A673 (cell line): Measurements from ENCODE around the gene NEDD4. TPM values are rescaled to one million over a fixed set of nuclear protein-coding genes. Genes with fewer than 3 reads are reported as not detected.

Experiments
- BruUV-seq: library from RNA; stranded (reverse); fragments of 400-500 nt; replicated peaks from 2 replicates; lab custom pipeline; 2021; lab: Mats Ljungman, UMichigan
- CTCF ChIA-PET: fragments of 300-600 bp; sonication (Branson Sonifier 250); formaldehyde crosslinking; loops from one replicate; lab custom pipeline; 2022; ENCODE audit warnings: antibody characterized with exemption; lab: Charles Lee
- POLR2A ChIA-PET: fragments of 300-600 bp; sonication (Branson Sonifier 250); formaldehyde crosslinking; loops from one replicate; lab custom pipeline; 2022; ENCODE audit warnings: antibody characterized with exemption; ENCODE audit not compliant: low non-redundant PET; lab: Charles Lee
- DNase-seq: peaks from one replicate; pipeline ENCODE4 v3.0.0-alpha.2; 2015; ENCODE audit warnings: low spot score
- H3K27ac ChIP-seq: fragments of 200-600 bp; sonication (generic); 2 replicates; pipeline ENCODE4 v1.5.1; 2016; ENCODE audit warnings: mixed run types, low read depth, mild to moderate bottlenecking, mixed read lengths, antibody characterized with exemption, low read length; ENCODE audit not compliant: poor library complexity, severe bottlenecking
- H3K27me3 ChIP-seq: fragments of 200-600 bp; sonication (generic); replicated peaks from 2 replicates; pipeline ENCODE4 v1.6.1; 2017; ENCODE audit warnings: mixed run types, low read depth, mild to moderate bottlenecking, mixed read lengths, antibody characterized with exemption, low read length; ENCODE audit not compliant: insufficient read depth, poor library complexity
- H3K36me3 ChIP-seq: fragments of 200-600 bp; sonication (generic); 2 replicates; pipeline ENCODE4 v1.6.1; 2016; ENCODE audit warnings: mixed run types, mild to moderate bottlenecking, mixed read lengths, antibody characterized with exemption, low read length; ENCODE audit not compliant: insufficient read depth, poor library complexity, severe bottlenecking
- H3K4me1 ChIP-seq: fragments of 200-600 bp; sonication (generic); 2 replicates; pipeline ENCODE4 v1.6.1; 2017; ENCODE audit warnings: mixed run types, mild to moderate bottlenecking, mixed read lengths, antibody characterized with exemption, low read length; ENCODE audit not compliant: insufficient read depth, poor library complexity, severe bottlenecking
- H3K4me3 ChIP-seq: fragments of 200-600 bp; sonication (generic); 2 replicates; pipeline ENCODE4 v1.5.1; 2016; ENCODE audit warnings: low read depth, mixed run types, mild to moderate bottlenecking, mixed read lengths, low read length; ENCODE audit not compliant: poor library complexity, severe bottlenecking
- H3K9me3 ChIP-seq: fragments of 200-600 bp; sonication (generic); 2 replicates; pipeline ENCODE4 v1.6.1; 2016; ENCODE audit warnings: mixed run types, low read depth, mild to moderate bottlenecking, mixed read lengths, antibody characterized with exemption, low read length; ENCODE audit not compliant: poor library complexity, severe bottlenecking
- CTCF ChIP-seq: fragments of 300-800, 200-600 bp; sonication (generic); conservative IDR thresholded peaks from 2 replicates; pipeline ENCODE4 v1.5.1; 2017; ENCODE audit warnings: low read depth, mild to moderate bottlenecking, antibody characterized with exemption, low read length, moderate library complexity, mixed read lengths
- EZH2 ChIP-seq: fragments of 200-600 bp; sonication (generic); IDR thresholded peaks from 2 replicates; pipeline ENCODE4 v1.6.1; 2017; ENCODE audit warnings: borderline replicate concordance, low read depth, mild to moderate bottlenecking, mixed read lengths, antibody characterized with exemption, low read length; ENCODE audit not compliant: poor library complexity, severe bottlenecking
- intact Hi-C: fragments of 100-400 bp; cut with micrococcal nuclease; formaldehyde crosslinking; loops from one replicate; pipeline ENCODE4 v1.10.0; 2022; ENCODE audit not compliant: unreplicated experiment
- total RNA-seq: library from RNA; stranded (reverse); gene quantifications from 2 replicates; pipeline ENCODE4 v1.2.3, GENCODE V29; 2021

NEDD4 gene
- total RNA-seq, 1 experiment from 2014 or later: 23.1 TPM

- H3K4me3 ChIP-seq: no peak overlapping the region
- no peaks in the 10 kb centered on the region for H3K9me3 ChIP-seq
- intact Hi-C loops: no loop called here
- no peaks in the 10 kb centered on the region for H3K36me3 ChIP-seq
- no peaks in the 10 kb centered on the region for H3K4me1 ChIP-seq
- POLR2A ChIA-PET: no interaction called here
- DNase-seq: no peak
- no peaks in the 10 kb centered on the region for H3K27me3 ChIP-seq
- no peak overlapping the region for H3K27ac ChIP-seq
- BruUV-seq: no TSS peak
- TF ChIP-seq CTCF (no peak), EZH2 (no peak)
- CTCF ChIA-PET: no interaction called here
Observed at GRCh38 chr15:55977231-55977630, 16.2 kb downstream of the NEDD4 start.

- POLR2A ChIA-PET: interaction anchor here (0.7 kb wide), 1 partner anchor 22 kb away, joined by 3 read pairs; no protein-coding TSS in a partner anchor
Observed at GRCh38 chr15:55970286-55970685, 23.1 kb downstream of the NEDD4 start.

GRCh38 chr15:55969582-55969981, 23.8 kb downstream of the NEDD4 start:
- ChIA-PET CTCF (no interaction called here), POLR2A (interaction anchor here (0.6 kb wide), 1 partner anchor 74 kb away, joined by 3 read pairs; no protein-coding TSS in a partner anchor)
- Histone ChIP-seq H3K36me3 (no peaks in the 10 kb centered on the region), H3K27me3 (no peaks in the 10 kb centered on the region), H3K4me1 (no peaks in the 10 kb centered on the region), H3K27ac (no peak overlapping the region), H3K4me3 (no peak overlapping the region), H3K9me3 (no peaks in the 10 kb centered on the region)
- BruUV-seq: no TSS peak
- DNase-seq: no peak
- no peak for TF ChIP-seq CTCF
- no peak for TF ChIP-seq EZH2
- intact Hi-C loops: no loop called here

More at GRCh38 chr15:55970286-55970685, 23.1 kb downstream of the NEDD4 start:
- H3K27me3 ChIP-seq: no peaks in the 10 kb centered on the region
- intact Hi-C loops: no loop called here
- no peaks in the 10 kb centered on the region for H3K9me3 ChIP-seq
- no peak for TF ChIP-seq CTCF
- no peak for TF ChIP-seq EZH2
- no peak overlapping the region for H3K4me3 ChIP-seq
- no peak for DNase-seq
- CTCF ChIA-PET: no interaction called here
- H3K4me1 ChIP-seq: no peaks in the 10 kb centered on the region
- BruUV-seq: no TSS peak
- no peak overlapping the region for H3K27ac ChIP-seq
- no peaks in the 10 kb centered on the region for H3K36me3 ChIP-seq
